GM20431 (cell line): ENCODE data around the gene ADARB2.
"Not testable (repeated sequence)": the region's sequence is repeated elsewhere in the genome, so short reads cannot be mapped to it uniquely, and the experiment has no call there.

ENCODE experiments used
- in situ Hi-C: fragments of 300-500 bp; cut with MseI, MboI; formaldehyde crosslinking; loops from one replicate; pipeline ENCODE4 v1.15.0; 2020; ENCODE audit warnings: low sequenced_read_pairs; ENCODE audit not compliant: unreplicated experiment

ADARB2 gene

DNA sequence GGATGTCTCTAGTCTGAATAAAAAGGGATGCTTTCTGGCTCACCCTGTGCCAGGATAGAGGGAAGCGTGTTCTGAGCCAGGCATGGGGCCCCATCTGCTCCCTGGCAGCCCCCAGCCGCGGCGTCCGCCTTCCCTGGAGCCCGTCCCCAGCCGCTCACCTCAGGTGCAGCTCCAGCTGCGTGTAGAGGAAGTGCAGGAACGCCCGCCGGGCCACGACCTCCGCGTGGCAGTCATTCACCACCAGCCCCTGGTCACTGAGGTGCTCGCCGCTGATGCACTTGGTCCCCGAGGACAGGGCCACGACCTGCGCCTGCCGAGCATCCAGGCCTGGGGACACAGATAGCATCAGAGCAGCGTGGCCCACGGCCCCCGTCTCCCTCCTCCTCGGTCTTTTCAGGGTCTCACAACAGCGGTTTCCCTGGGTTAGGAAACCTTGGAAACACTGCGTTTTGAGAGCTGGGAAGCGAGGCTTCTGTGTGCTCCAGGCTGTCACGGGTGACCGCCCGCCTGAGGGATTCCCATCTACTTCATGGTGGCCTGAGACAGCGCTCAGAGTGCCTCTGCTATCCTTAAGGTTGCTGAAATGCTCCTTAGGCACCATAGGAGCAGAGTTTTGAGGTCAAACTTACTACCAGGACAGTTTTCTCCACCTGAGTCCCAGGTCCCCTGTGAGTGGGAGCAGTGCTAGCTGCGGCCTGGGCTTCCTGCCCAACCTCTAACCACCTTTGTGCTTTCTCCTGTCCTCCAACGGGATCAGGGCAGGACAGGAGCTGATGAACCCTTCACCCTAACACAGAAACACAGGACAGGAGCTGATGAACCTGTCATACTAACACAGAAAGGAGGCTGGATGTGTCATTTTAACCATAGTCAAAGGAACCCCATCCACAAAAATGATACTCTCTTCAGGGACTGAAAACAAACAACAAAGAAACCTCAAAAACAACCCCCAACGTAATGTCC, 495.1 kb downstream of the ADARB2 start:
- in situ Hi-C loops: no loop called here

DNA sequence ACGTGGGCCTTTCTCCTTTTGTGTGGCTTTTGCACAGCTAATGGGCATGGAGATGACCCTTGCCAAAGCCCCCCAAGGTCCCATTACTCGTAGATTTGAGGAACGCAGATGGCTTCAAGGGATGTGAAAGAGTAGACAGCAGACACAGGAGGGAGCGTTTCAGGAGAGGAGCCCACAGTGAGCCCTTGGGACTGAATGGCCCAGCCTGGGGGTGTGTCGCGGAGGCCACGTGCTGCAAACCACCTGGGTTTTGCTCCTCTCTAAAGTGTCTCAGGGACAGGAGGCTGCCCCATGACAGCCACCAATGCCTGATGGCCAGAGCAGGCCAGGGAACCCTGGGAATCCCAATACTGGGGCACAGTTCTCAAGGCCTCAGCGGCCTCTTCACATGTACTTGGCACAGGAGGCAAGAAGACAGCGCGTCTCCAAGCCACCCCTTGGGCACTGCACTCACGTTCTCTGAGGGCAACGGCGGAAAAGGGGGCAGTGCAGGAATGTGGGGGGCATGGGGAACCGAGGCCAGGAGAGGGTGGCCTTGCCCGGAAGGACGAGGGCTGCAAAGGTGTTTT, 495.9 kb downstream of the ADARB2 start:
- in situ Hi-C loops: no loop called here

DNA sequence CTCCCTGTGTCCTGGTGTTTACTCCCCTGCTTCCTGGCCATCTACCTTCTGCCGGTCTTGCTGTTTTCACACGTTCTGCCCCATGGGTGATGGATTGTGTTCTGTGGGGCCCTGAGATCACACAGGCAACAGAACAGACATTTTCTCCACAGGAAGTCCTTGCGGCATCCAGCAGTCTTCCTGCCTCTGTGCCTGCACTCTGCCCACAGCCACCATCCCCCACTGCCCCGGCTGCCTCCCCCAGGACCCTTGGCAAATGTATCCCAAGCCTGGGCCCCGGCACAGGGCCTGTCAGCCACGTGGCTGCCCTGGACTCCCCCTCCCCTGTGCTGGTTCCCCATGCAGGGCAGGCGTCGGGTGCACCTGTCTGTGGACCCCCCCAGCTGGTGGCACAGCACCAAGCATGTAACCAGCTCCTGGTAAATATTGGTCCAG, 497.0 kb downstream of the ADARB2 start:
- in situ Hi-C loops: no loop called here

DNA sequence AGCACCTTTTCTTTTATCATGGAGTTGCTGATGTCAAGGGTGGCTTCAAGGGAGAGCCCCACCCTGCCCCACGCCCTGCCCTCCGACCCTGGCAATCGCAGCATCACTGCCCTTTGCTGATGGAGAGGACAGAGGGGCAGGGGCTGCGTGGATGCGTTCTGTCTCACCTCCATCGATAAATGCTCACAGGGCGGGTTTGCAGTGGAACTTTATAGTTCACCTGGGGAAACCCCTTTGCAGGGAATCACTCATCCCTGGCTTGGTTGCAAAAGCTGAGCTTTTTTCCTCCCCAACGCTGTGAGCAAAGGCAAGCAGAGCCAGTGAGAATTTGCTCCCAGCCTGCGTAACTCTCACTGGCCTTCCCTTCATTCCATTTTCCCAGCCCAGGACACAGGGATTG, 504.3 kb downstream of the ADARB2 start:
- in situ Hi-C loops: no loop called here

DNA sequence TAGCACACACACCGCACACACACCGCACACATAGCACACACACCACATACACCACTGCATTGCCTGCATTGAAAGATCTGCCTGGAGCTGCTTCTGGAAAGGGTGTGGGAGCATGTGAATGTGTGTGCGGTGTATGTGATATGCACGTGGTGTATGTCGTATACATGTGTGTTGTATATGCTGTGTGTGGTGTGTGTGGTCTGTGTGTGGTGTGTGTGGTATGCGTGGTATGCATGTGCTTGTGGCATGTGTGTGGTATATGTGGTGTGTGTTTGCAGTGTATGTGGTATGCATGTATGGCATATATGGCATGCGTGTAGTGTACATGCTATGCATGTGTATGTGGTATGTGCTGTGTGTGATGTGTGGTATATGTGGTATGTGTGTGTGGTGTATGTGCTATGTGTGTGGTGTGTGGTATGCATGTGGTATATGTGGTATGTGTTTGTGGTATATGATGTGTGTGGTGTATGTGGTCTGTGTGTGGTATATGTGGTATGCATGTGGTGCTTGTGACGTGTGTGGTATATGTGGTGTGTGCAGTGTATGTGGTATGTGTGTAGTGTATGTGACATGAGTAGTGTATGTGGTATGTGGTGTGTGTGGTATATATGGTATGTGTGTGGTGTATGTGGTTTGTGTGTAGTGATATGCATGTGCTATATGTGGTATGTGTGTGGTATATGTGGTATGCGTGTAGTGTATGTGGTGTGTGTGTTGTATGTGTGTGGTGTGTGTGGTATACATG, 505.0 kb downstream of the ADARB2 start:
- in situ Hi-C loops: no loop called here

DNA sequence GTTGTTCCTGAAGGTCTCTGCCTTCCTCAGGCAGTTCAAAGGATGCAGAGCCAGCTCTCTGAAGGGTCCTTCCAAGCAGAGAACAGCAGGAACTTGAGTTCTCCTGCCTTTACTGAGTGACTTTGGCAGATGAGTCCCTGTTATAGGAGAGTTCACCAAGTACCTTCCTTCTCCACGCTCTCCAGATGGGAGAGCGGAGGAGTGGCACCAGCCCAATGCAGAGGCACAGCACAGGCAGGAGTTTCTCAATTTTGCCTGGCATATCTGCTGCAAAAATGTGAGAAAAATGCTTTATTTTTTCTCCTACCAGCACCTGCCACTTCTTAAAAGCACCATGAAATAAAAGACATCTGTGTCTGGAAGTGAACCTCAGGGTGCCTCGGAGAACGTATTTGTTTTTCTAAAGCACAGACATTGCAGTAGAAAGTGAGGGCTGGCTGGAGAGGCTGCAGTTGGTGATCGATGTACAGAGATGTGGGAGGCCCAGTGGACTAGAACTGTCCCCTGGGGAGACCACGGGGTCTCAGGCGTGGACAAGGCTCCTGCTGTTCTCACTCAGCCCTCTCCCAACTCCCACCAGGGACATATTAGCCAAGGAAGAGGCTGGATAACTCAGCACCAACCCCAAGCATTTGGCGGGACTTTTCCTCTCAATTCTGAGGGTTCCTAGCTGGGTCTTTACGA, 506.6 kb downstream of the ADARB2 start:
- in situ Hi-C loops: no loop called here

DNA sequence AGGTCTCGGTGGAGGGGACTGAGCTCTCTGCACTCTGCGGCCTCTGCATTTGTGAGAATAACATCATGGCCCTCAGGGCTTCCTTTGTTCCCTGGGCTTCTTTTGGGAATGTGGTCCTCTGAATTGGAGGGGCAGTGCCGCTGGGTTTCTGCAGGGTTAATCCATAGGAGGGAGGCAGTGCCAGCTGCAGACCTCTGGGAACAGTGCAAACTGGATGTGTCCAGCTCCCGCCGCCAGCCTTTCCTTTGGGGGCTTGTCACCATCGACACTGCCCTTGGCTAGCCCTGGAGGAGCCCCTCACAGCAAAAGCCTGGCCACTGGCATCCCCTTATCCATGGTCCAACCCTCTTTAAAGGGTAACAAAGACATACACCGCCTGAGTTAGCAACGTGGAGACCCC, 507.2 kb downstream of the ADARB2 start:
- in situ Hi-C loops: no loop called here

DNA sequence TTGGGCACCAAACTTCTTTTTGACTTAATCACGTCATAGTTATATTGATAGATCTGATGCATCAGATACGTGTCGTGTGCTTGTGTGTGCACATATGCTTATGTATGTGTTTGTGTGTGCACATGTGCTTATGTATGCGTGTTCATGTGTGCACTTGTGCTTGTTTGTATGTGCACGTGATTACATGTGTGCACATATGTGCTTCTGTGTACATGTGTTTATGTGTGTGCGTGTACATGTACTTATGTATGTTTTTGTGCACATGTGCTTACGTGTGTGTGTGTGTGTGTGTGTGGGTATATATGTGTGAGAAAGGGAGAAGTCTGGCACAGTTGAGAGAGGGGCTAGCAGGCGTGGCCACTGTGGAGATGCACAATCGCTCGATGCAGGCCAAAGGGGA, 507.8 kb downstream of the ADARB2 start:
- in situ Hi-C loops: no loop called here

DNA sequence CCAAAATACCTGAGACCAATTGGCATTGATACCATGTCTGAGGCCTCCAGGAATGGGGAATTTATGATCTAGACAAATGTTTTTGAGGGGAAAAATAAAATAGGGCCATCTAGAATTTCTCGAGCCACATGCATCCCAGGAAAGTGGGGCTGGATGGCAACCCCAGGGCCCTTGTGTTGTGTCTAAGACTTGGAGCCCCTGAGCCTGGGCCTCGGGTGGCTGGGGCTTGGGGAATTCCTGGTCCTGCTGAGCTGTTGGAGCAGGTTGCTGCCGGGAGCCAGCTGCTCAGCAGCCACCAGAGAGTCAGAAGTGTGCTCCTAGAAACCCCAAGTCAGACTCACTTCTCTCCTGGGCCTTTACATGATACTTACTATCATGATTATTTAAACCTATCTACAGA, 508.2 kb downstream of the ADARB2 start:
- in situ Hi-C loops: no loop called here

DNA sequence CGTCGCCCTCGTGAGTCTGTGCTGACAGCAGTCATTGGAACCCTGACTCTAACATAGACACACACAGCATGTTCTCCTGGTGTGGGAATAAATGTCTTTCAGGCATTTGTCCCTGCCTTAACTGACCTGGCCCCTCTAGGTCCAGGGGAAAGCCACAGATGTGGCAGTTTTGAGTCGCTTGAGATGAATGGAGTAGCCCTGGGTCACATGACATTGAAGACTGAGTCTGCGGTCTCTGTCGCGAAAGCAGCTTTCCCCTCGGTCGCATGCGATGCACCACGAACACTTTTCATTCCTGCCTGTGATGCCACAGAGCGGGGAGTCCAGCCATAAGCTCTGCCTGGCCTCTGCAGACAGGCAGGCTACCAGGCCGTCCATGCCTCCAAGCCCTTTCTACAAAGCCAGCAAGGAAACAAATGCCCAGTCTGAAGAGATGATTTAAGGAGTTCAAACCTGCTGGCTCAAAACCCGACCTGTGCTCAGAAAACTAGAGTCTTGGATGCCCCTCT, 508.8 kb downstream of the ADARB2 start:
- in situ Hi-C loops: no loop called here

DNA sequence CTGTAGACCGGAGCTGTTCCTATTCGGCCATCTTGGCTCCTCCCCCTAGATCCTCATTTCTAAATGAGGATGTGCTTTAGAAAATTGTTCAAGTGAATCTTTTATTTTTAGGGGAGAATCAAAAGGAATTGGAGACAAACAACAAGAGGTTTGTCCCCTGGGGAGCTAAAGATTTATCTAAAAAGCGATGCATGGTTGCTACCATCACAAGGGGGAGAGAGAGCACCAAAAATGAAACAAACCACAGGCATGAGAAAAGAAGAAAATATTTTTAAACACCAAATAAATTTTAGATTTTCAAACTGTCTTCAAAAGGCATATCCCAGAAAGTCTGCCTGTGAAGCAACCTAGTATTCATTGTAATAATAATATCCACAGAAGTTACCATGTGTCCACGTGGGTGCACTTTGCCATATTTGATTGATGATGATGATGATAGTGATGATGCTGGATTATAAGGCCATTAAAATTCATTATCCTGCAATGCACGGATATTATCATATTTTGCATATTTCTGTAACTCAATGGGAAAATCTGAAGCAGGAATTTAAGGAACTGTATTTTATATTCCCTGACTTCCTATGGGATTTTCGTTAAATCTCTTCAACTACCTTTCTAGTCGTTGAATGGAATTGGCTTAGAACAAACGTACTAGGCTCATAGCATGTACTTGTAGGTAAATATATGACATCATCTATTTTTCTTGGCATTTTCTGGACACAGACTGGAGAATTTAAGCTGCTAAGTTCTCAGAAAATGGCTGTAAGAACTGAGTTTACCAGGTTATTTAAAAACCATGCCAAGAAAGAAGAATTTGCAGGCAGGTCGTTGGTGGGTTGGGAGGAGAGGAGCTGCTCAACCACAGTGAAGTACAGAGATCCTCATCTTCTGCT, 509.6 kb downstream of the ADARB2 start:
- in situ Hi-C loops: no loop called here

DNA sequence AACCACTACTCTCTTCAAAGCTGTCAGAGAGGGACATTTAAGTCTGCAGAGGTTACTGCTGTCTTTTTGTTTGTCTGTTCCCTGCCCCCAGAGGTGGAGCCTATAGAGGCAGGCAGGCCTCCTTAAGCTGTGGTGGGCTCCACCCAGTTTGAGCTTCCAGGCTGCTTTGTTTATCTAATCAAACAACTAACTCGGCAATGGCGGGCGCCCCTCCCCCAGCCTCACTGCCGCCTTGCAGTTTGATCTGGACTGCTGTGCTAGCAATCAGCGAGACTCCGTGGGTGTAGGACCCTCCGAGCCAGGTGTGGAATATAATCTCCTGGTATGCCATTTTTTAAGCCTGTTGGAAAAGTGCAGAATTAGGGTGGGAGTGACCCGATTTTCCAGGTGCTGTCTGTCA, 510.4 kb downstream of the ADARB2 start:
- in situ Hi-C loops: not testable (repeated sequence)

DNA sequence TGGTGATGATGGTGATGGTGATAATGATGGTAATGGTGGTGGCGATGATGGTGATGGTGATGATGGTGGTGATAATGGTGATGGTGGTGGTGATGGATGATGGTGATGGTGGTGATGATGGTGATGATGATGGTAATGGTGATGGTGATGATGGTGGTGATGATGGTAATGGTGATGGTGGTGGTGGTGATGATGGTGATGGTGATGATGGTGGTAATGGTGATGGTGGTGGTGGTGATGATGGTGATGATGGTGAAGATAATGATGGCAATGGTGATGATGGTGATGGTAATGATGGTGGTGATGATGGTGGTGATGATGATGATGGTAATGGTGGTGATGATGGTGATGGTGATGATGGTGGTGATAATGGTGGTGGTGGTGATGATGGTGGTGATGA, 517.5 kb downstream of the ADARB2 start:
- in situ Hi-C loops: not testable (repeated sequence)

DNA sequence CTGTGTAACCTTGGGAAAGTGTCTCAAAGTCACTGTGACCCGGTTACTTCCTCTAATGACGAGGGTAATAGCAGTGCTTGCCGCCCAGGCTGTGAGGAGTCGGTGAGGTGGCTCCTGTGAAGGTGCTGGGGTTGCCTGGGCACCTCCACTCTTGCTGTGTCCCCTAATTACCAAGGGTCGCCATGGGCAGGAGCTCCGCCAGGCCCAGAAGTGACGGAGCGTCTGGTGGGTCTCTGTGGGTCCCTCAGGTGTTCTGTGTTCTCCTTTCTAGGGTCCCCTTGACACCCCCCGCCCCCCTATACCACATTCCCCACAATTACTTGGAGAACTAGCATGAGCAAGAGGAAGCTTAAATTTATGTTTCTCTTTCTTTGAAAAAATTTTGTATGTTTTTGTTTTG, 519.7 kb downstream of the ADARB2 start:
- in situ Hi-C loops: no loop called here

DNA sequence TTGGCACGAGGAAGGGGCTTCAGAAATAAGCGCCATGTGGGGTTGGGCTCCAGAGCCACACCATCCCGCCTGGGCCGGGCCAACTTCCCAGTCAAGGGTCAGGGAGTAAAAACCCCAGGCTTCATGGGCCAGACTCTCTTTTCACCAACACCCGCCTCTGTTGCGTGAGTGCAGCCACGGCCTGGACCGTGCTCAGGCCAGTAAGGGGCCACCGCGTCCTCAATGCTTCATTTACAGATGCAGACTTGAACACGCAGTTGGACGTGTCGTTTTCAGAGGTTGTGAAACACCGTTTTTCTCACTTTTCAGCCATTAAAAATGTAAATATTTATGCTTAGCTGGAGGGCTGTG, 520.1 kb downstream of the ADARB2 start:
- in situ Hi-C loops: no loop called here

DNA sequence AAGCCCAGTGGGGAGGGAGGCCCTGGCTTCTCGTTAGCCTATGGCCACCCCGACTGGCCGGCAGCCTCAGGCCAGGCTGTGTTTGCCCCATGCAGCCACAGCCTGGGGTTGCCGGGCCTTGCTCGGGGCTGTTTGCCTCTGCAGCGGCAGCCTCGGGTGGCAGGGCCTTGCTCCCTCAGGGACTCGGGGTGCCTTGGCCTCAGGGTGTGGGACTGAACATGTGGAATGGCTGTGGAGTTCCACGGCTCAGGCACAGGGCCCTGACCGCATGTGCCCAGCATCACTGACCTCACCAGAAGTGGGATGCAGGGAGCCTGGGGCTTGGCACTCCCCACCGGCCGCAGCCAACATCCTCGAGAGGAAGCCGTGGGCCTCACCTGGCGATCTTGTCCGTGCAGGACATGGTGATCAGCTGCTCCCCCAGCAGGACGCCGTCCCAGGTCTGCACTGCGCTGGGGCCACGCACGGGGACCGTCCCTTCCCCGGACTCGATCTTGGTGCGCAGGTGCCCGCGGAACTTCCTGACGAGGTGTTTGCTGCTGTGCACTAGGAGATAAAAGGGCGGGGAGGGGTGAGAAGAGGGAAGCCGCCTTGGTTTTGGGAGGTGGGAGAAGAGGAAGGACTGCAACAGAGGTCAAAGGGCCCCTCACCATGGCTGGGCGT, 520.6 kb downstream of the ADARB2 start:
- in situ Hi-C loops: no loop called here

DNA sequence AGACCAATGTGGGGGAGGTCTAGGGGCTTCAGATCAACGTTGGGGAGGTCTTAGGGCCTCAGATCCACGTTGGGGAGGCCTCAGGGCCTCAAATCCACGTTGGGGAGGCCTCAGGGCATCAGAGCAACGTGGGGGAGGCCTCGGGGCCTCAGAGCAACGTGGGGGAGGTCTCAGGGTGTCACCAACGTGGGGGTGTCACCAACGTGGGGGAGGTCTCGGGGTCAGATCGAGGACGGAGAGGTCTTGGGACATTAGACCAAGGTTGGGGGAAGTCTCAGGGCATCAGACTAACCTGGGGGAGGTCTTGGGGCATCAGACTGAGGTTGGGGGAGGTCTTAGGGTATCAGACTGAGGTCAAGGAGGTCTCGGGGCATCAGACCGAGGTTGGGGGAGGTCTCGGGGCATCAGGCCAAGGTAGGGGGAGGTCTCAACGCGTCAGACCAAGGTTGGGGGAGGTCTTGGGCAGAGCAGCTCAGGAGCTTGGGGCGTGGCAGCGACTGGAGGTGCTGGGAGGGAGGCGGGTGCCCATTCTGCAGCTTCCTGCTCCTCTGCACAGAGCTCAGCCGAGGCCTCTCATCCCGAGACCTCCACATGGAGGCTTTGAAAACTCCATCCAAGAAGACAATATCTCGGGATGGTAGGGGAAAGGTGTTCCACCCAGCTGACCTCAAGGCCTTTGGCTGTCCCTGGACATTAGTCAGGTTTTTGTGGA, 521.3 kb downstream of the ADARB2 start:
- in situ Hi-C loops: no loop called here

DNA sequence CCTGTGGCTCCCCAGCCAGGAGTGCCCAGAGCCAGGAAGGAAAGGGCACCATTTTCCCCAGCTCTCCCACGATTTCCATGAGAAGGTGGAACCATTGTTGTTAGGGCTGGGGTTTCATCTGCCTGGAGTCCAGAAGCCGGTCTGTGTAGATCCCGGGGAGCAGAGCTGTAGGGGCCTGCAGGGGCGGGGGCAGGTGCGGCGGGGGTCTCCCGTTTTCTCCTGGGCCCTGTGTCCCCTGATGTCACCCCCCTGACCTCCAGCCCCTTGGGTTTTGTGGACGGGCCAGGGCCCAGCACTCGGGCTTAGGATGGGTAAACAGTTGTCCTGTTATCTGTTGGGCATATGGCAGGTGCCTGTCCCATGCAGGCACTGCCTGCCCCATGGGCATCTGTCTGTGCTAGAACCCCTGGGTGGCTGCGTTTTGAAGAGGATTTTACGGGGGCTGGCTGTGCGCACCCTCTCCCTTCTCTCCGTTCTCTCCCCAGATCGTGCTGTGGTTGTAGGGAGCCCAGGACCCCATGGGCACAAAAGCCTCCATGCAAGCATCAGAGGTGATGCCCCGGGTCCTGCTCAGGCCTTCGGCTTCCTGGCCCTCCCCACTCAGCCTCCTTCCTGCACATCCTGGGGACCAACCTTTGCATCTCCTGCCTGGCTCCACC, 522.3 kb downstream of the ADARB2 start:
- in situ Hi-C loops: no loop called here
